Endothelial cell of umbilical vein (primary cell): ENCODE results near the gene CHAF1A. TPM values are rescaled to one million over a fixed set of nuclear protein-coding genes. Genes with fewer than 3 reads are reported as not detected.

Experiments
- BruUV-seq: library from RNA; stranded (reverse); fragments of 400-500 nt; replicated peaks from 2 replicates; lab custom pipeline; 2021; lab: Mats Ljungman, UMichigan
- CTCF ChIA-PET: fragments of 300-600, 350-600 bp; sonication (Branson Sonifier 250); formaldehyde crosslinking; loops from one replicate; lab custom pipeline; 2021; ENCODE audit warnings: antibody characterized with exemption, inconsistent platforms; lab: Charles Lee
- POLR2A ChIA-PET: fragments of 300-600, 350-600 bp; sonication (Branson Sonifier 250); formaldehyde crosslinking; loops from one replicate; lab custom pipeline; 2021; ENCODE audit warnings: antibody characterized with exemption, inconsistent platforms; lab: Charles Lee
- DNase-seq: peaks from one replicate; pipeline ENCODE4 v3.0.0-alpha.2; 2011; ENCODE audit warnings: low read depth, low spot score
- FAIRE-seq: peaks from 2 replicates; lab custom pipeline; 2011; peaks lifted over from hg19 to GRCh38; lab: Jason Lieb, UNC
- H2AFZ ChIP-seq: 2 replicates; pipeline ENCODE4 v1.6.0; 2012; ENCODE audit warnings: low read depth, low read length, control low read depth, inconsistent platforms
- H3K27ac ChIP-seq: 2 replicates; pipeline ENCODE4 v1.5.1; 2011; ENCODE audit warnings: low read depth, mild to moderate bottlenecking, control low read depth, low read length, moderate library complexity; ENCODE audit not compliant: insufficient read depth
- H3K27me3 ChIP-seq, 2 experiments: 2 replicates each; pipeline versions ENCODE4 v1.6.0 to v1.6.1; 2011; ENCODE audit warnings: low read length in 2 of 2, mixed read lengths in 1 of 2; ENCODE audit not compliant: control insufficient read depth in 2 of 2, insufficient read depth in 2 of 2
- H3K36me3 ChIP-seq, 2 experiments: 2 replicates in 1 of 2; 3 replicates in 1 of 2; pipeline ENCODE4 v1.5.1; 2011; ENCODE audit warnings: low read length in 2 of 2, mild to moderate bottlenecking in 1 of 2, moderate library complexity in 1 of 2; ENCODE audit not compliant: control insufficient read depth in 2 of 2, insufficient read depth in 2 of 2; ENCODE audit errors: extremely low read depth in 1 of 2
- H3K4me1 ChIP-seq: 3 replicates; pipeline ENCODE4 v1.5.1; 2011; ENCODE audit warnings: mild to moderate bottlenecking, low read length; ENCODE audit not compliant: control insufficient read depth, insufficient read depth; ENCODE audit errors: extremely low read depth
- H3K4me2 ChIP-seq: 2 replicates; pipeline ENCODE4 v1.6.1; 2011; ENCODE audit warnings: low read length, control low read depth, mixed read lengths; ENCODE audit not compliant: insufficient read depth
- H3K4me3 ChIP-seq, 3 experiments: fragments of 200-600 bp in 1 of 3; sonication (generic), shearing (Covaris generic) in 1 of 3; replicated peaks in 1 of 3; 2 replicates each; pipeline ENCODE4 v1.5.1; 2011 to 2016; ENCODE audit warnings: control low read depth in 3 of 3, low read length in 3 of 3, mild to moderate bottlenecking in 2 of 3, inconsistent platforms in 1 of 3, low read depth in 1 of 3, moderate library complexity in 1 of 3; ENCODE audit not compliant: insufficient read depth in 1 of 3
- H3K79me2 ChIP-seq: 2 replicates; pipeline ENCODE4 v1.6.0; 2012; ENCODE audit warnings: low read length, inconsistent platforms; ENCODE audit not compliant: control insufficient read depth, insufficient read depth
- H3K9ac ChIP-seq: replicated peaks from 2 replicates; pipeline ENCODE3; 2011; ENCODE audit warnings: low read length, control low read depth; ENCODE audit not compliant: insufficient read depth; ENCODE audit errors: extremely low read depth
- H3K9me1 ChIP-seq: replicated peaks from 3 replicates; pipeline ENCODE4 v1.6.0; 2011; ENCODE audit warnings: mild to moderate bottlenecking, low read length; ENCODE audit not compliant: control insufficient read depth, insufficient read depth; ENCODE audit errors: extremely low read depth
- H3K9me3 ChIP-seq: replicated peaks from 2 replicates; pipeline ENCODE4 v1.5.1; 2012; ENCODE audit warnings: low read length, inconsistent platforms; ENCODE audit not compliant: control insufficient read depth, insufficient read depth
- H4K20me1 ChIP-seq: replicated peaks from 2 replicates; pipeline ENCODE3; 2011; ENCODE audit warnings: mild to moderate bottlenecking, low read length; ENCODE audit not compliant: control insufficient read depth, insufficient read depth; ENCODE audit errors: extremely low read depth
- EZH2 ChIP-seq: IDR thresholded peaks from 2 replicates; pipeline ENCODE4 v1.6.1; 2012; ENCODE audit warnings: borderline replicate concordance, low read depth, mild to moderate bottlenecking, moderate library complexity, low read length, inconsistent platforms; ENCODE audit not compliant: severe bottlenecking
- FOS ChIP-seq: IDR thresholded peaks from 2 replicates; pipeline ENCODE4 v1.6.1; 2011; ENCODE audit warnings: mild to moderate bottlenecking, low read length, moderate library complexity, borderline replicate concordance; ENCODE audit not compliant: insufficient read depth
- GATA2 ChIP-seq: IDR thresholded peaks from 2 replicates; pipeline ENCODE4 v1.7.0; 2011; ENCODE audit warnings: low read depth, mild to moderate bottlenecking, moderate library complexity, mixed read lengths, low read length; ENCODE audit not compliant: insufficient read length, insufficient read depth
- JUN ChIP-seq: IDR thresholded peaks from 2 replicates; pipeline ENCODE4 v1.6.1; 2011; ENCODE audit warnings: borderline replicate concordance, low read depth; ENCODE audit not compliant: insufficient read length, insufficient read depth
- MYC ChIP-seq: IDR thresholded peaks from one replicate; pipeline ENCODE4 v1.6.1; 2011; ENCODE audit warnings: mild to moderate bottlenecking, low read depth, low read length
- POLR2A ChIP-seq: IDR thresholded peaks from 2 replicates; pipeline ENCODE4 v1.6.1; 2012; ENCODE audit warnings: low read depth, mild to moderate bottlenecking, control low read depth, low read length
- POLR2AphosphoS5 ChIP-seq: IDR thresholded peaks from 2 replicates; pipeline ENCODE4 v1.6.1; 2012; ENCODE audit warnings: low read depth, mild to moderate bottlenecking, control low read depth, low read length, moderate library complexity; ENCODE audit not compliant: insufficient read depth
- dilution Hi-C: fragments of 300-500 bp; cut with MboI; formaldehyde crosslinking; loops from one replicate; pipeline ENCODE4 v1.15.0; 2019; ENCODE audit warnings: low sequenced_read_pairs; ENCODE audit not compliant: extremely low pct_ligation_motif_present
- intact Hi-C: fragments of 100-400 bp; cut with micrococcal nuclease; formaldehyde crosslinking; loops from one replicate; pipeline ENCODE4 v1.10.0; 2022
- polyA plus RNA-seq, 4 experiments: library from polyadenylated mRNA; depleted of rRNA in 3 of 4; stranded (reverse) in 3 of 4; unstranded in 1 of 4; fragments of >200 nt; gene quantifications; 2 replicates each; pipeline versions ENCODE4 v1.2.1 to v1.2.3, GENCODE V29; 2011 to 2012; ENCODE audit warnings: missing spikeins in 1 of 4
- total RNA-seq: library from RNA; stranded (reverse); gene quantifications from 2 replicates; pipeline ENCODE4 v1.2.3, GENCODE V29; 2021
- TF ChIP-seq, protein P1 (sequence below), 2 donors: IDR thresholded peaks; 1 replicate in 1 of 2; 2 replicates in 1 of 2; pipeline ENCODE4 v1.5.1; 2011; ENCODE audit warnings: low read length in 2 of 2, mild to moderate bottlenecking in 2 of 2, moderate library complexity in 2 of 2, control low read depth in 1 of 2, inconsistent platforms in 1 of 2, low read depth in 1 of 2; ENCODE audit not compliant: insufficient read depth in 1 of 2; ENCODE audit errors: extremely low read depth in 1 of 2
- TF ChIP-seq, protein P2 (sequence below): IDR thresholded peaks from 2 replicates; pipeline ENCODE4 v1.6.1; 2011; ENCODE audit not compliant: insufficient read depth, insufficient read length

CHAF1A gene
- total and polyA plus RNA-seq, 2 donors (not counting 3 experiments of a cell fraction or from before 2014, with no cell fraction given) = 19.5 to 44.5 TPM

DNA sequence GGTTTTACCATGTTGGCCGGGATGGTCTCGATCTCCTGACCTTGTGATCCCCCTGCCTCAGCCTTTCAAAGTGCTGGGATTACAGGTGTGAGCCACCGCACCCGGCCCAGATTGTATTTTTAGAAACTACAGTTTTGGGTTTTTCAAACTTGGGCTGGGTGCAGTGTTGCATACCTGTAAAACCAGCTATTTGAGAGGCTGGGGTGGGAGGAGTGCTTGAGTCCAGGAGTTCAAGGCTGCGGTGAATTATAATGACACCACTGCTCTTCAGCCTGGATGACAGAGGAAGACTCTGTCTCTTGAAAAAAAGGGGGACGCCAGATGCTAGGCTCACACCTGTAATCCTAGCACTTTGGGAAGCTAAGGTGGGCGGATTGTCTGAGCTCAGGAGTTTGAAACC, 4.2 kb downstream of the CHAF1A start:
- H3K9me1 ChIP-seq = no peaks in the 10 kb centered on the region
- no peak for TF ChIP-seq EZH2
- TF ChIP-seq JUN = no peak
- TF ChIP-seq, protein P1, sequence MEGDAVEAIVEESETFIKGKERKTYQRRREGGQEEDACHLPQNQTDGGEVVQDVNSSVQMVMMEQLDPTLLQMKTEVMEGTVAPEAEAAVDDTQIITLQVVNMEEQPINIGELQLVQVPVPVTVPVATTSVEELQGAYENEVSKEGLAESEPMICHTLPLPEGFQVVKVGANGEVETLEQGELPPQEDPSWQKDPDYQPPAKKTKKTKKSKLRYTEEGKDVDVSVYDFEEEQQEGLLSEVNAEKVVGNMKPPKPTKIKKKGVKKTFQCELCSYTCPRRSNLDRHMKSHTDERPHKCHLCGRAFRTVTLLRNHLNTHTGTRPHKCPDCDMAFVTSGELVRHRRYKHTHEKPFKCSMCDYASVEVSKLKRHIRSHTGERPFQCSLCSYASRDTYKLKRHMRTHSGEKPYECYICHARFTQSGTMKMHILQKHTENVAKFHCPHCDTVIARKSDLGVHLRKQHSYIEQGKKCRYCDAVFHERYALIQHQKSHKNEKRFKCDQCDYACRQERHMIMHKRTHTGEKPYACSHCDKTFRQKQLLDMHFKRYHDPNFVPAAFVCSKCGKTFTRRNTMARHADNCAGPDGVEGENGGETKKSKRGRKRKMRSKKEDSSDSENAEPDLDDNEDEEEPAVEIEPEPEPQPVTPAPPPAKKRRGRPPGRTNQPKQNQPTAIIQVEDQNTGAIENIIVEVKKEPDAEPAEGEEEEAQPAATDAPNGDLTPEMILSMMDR (IDR thresholded peaks at IDR 0.05; ENCODE audit: extremely low read depth in 1 of 2, insufficient read depth in 1 of 2, low read depth in 1 of 2, low read length in 2 of 2) = no peak
- TF ChIP-seq GATA2 = no peak
- no peak for TF ChIP-seq FOS
- TF ChIP-seq, protein P2, sequence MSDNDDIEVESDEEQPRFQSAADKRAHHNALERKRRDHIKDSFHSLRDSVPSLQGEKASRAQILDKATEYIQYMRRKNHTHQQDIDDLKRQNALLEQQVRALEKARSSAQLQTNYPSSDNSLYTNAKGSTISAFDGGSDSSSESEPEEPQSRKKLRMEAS = no peak
- no peak for TF ChIP-seq MYC
- no peak for TF ChIP-seq POLR2AphosphoS5
- TF ChIP-seq POLR2A = no peak
- H2AFZ ChIP-seq = no peak overlapping the region
- no peak overlapping the region for H3K4me2 ChIP-seq
- H3K27me3 ChIP-seq = no peaks in the 10 kb centered on the region
- H4K20me1 ChIP-seq = no peaks in the 10 kb centered on the region
- H3K4me1 ChIP-seq = peaks cover 10% of the 10 kb centered on the region
- no peak for DNase-seq
- no peak overlapping the region for H3K27ac ChIP-seq
- dilution Hi-C loops = no loop called here
- peaks cover 38% of the 10 kb centered on the region for H3K79me2 ChIP-seq
- H3K9me3 ChIP-seq = no peaks in the 10 kb centered on the region
- no TSS peak for BruUV-seq
- intact Hi-C loops = no loop called here
- ChIA-PET POLR2A (interaction anchor here (0.7 kb wide), 1 partner anchor 1708 kb away, joined by 4 read pairs; no protein-coding TSS in a partner anchor), CTCF (interaction anchor here (1.5 kb wide), 1 partner anchor 10 kb away, joined by 5 read pairs; no protein-coding TSS in a partner anchor)
- no peak for FAIRE-seq
- H3K36me3 ChIP-seq = no peaks in the 10 kb centered on the region
- no peak overlapping the region for H3K4me3 ChIP-seq
- H3K9ac ChIP-seq = no peak overlapping the region
